Astrocyte of the spinal cord (primary cell): Measurements from ENCODE around the gene ELF4.

Source experiments
- DNase-seq: peaks from one replicate; pipeline ENCODE4 v3.0.0; 2011; ENCODE audit warnings: low read depth, low spot score
- H3K4me3 ChIP-seq: 2 replicates; pipeline ENCODE4 v1.5.1; 2011; ENCODE audit warnings: low read depth, mild to moderate bottlenecking, low read length, moderate library complexity
- in situ Hi-C: cut with HindIII; loops from 2 replicates; pipeline ENCODE4 v1.10.0; 2017; ENCODE audit warnings: low sequenced_read_pairs
- TF ChIP-seq, protein P1 (sequence below): IDR thresholded peaks from 2 replicates; pipeline ENCODE4 v1.5.1; 2012; ENCODE audit warnings: low read depth, mild to moderate bottlenecking, low read length, inconsistent platforms

ELF4 gene

DNA sequence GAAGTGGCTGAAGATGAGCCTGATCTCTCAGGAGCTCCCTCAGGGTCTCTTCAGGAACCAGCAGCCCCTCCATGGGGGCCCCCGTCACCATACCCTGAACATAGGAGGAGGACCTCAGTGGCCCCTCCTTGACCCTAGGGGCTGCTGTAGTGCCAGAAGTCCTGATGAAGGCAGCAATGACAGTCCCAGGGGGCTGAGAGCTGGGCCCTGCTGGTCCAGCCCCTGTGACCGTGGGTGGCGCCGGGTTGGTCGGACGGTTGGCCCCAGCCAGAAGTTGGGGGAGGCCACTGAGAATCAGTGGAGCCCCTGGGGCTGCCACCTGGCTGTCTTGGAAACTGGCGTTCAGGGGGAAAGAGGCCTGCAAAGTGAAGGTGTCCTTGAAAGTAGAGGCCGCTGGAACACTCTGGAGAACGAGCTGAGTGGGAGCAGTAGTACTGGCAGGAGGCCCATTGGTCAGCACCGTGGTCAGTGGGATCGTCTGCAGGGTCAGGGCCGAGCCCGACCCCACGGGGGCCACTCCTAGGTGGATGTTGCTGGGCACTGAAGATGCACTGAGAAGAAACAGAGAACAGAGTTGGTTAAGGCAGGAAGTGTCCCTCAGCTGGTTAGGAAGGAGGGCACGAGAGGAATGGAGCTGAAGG lies 43.2 kb downstream of the ELF4 start:
- TF ChIP-seq, protein P1, sequence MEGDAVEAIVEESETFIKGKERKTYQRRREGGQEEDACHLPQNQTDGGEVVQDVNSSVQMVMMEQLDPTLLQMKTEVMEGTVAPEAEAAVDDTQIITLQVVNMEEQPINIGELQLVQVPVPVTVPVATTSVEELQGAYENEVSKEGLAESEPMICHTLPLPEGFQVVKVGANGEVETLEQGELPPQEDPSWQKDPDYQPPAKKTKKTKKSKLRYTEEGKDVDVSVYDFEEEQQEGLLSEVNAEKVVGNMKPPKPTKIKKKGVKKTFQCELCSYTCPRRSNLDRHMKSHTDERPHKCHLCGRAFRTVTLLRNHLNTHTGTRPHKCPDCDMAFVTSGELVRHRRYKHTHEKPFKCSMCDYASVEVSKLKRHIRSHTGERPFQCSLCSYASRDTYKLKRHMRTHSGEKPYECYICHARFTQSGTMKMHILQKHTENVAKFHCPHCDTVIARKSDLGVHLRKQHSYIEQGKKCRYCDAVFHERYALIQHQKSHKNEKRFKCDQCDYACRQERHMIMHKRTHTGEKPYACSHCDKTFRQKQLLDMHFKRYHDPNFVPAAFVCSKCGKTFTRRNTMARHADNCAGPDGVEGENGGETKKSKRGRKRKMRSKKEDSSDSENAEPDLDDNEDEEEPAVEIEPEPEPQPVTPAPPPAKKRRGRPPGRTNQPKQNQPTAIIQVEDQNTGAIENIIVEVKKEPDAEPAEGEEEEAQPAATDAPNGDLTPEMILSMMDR = no peak
- no peak overlapping the region for H3K4me3 ChIP-seq
- DNase-seq = no peak
- in situ Hi-C loops = no loop called here

- in situ Hi-C loops = no loop called here
- H3K4me3 ChIP-seq = peak overlapping the region; percentile 45
- DNase-seq = peak; percentile 62
- TF ChIP-seq, protein P1 = peak; percentile 63
Measured at GRCh38 chrX:130060122-130061069, 49.9 kb downstream of the ELF4 start.

DNA sequence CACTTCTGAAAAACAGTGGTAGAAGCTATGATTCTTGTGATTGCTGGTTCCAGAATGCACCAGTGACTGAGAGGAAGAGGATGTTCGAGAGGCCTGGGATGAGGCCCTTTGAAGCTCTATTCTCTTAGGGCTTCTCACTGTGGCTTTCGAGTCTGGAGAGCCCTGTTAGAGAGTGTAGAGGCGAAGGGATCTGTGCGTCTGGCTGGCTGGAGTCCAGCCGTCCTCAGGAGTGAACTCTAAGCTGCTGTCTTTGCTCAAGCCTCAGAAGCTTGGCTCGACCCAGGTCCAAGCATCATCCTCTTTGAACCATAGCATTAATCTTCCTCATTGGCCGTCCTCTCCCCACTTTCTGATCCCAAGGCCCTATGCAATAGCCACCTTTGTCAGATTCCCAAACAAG lies 51.6 kb downstream of the ELF4 start:
- TF ChIP-seq, protein P1 = no peak
- in situ Hi-C loops = no loop called here
- no peak for DNase-seq
- H3K4me3 ChIP-seq = no peak overlapping the region

DNA sequence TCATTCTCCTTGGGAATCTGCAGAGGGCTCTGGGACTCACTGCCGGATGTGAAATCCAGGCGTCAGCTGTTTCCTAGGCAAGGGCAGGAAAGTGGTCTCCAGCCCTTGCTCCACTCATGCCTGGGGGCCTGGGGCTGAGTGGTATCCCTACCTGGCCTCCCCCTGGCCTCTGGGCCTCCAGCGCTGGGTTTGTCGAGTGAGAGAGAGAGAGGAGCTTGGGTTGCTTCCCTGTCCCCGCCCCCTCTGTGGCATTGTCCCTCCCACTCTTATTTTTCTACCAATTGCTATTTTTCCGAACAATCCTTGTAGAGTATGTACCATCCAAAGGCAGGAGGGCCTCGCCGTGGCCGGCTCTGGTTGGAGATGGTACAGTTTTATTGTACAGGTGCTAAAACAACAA lies 53.1 kb downstream of the ELF4 start:
- H3K4me3 ChIP-seq = no peak overlapping the region
- in situ Hi-C loops = no loop called here
- no peak for DNase-seq
- TF ChIP-seq, protein P1 = no peak

GRCh38 chrX:130055899-130056298 lies 54.4 kb downstream of the ELF4 start:
- TF ChIP-seq, protein P1 = no peak
- no peak overlapping the region for H3K4me3 ChIP-seq
- in situ Hi-C loops = no loop called here
- DNase-seq = no peak

GRCh38 chrX:130055103-130055502 lies 55.2 kb downstream of the ELF4 start:
- DNase-seq = peak; percentile 50
- TF ChIP-seq, protein P1 = no peak
- in situ Hi-C loops = no loop called here
- no peak overlapping the region for H3K4me3 ChIP-seq
